ENCODE measurements around the gene TEX35. TPM values are rescaled to one million over a fixed set of nuclear protein-coding genes. Genes with fewer than 3 reads are reported as not detected.

Gene TEX35
- total RNA-seq, 2 experiments from 2014 or later = not detected

Other genes starting within 250 kb of the TEX35 start
- not detected for gene CLEC20A, start 16.1 kb upstream of the TEX35 start, total RNA-seq
- gene RALGPS2, start 212.1 kb downstream of the TEX35 start, total RNA-seq = 1 to 10 TPM; 4.0 to 5.1 TPM